Measurements from ENCODE around the gene RASA3.

Gene RASA3

DNA sequence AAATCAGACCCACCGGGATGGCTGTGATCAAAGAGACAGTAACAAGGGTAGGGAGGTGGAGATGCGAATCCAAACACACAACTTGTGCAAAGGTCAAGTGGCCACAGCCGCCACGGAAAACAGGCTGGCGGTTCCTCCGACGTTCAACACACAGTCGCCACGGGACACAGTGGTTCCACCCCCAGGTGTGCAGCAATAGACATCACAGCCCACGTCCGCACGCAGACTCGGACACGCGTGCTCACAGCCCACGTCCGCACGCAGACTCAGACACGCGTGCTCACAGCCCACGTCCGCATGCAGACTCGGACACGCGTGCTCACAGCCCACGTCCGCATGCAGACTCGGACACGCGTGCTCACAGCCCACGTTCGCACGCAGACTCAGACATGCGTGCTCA is 70.1 kb downstream of the RASA3 start:
- TF ChIP-seq, protein P1, sequence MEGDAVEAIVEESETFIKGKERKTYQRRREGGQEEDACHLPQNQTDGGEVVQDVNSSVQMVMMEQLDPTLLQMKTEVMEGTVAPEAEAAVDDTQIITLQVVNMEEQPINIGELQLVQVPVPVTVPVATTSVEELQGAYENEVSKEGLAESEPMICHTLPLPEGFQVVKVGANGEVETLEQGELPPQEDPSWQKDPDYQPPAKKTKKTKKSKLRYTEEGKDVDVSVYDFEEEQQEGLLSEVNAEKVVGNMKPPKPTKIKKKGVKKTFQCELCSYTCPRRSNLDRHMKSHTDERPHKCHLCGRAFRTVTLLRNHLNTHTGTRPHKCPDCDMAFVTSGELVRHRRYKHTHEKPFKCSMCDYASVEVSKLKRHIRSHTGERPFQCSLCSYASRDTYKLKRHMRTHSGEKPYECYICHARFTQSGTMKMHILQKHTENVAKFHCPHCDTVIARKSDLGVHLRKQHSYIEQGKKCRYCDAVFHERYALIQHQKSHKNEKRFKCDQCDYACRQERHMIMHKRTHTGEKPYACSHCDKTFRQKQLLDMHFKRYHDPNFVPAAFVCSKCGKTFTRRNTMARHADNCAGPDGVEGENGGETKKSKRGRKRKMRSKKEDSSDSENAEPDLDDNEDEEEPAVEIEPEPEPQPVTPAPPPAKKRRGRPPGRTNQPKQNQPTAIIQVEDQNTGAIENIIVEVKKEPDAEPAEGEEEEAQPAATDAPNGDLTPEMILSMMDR (IDR thresholded peaks at IDR 0.05; ENCODE audit: low read depth, low read length), result no peak
- DNase-seq (ENCODE audit: extremely low read depth, low read depth), result no peak

- no peak for DNase-seq (ENCODE audit: extremely low read depth, low read depth)
- TF ChIP-seq, protein P1 (IDR thresholded peaks at IDR 0.05; ENCODE audit: low read depth, low read length), result no peak
These were observed 70.7 kb downstream of the RASA3 start for GRCh38 chr13:114061744-114062143.

DNA sequence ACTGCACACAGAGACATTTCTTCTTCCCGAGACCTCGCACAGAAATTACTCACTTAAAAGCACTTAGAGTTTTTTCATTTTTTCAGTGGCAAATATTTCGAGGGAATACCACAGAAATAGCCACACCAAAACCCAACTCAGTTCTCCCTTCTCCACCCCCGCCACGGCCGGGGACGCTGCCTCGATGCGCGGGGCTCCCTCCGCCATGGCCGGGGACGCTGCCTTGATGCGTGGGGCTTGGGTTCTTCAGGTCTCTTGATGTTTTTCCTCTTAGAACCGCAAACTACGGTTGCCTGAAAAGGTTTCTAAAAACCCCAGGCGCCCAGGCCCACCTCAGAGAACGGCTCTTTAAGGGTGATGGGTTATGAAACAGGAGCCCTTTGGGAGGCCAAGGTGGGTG is 71.4 kb downstream of the RASA3 start:
- DNase-seq (ENCODE audit: extremely low read depth, low read depth), result no peak
- TF ChIP-seq, protein P1 (IDR thresholded peaks at IDR 0.05; ENCODE audit: low read depth, low read length), result no peak

- no peak for DNase-seq (ENCODE audit: extremely low read depth, low read depth)
- TF ChIP-seq, protein P1 (IDR thresholded peaks at IDR 0.05; ENCODE audit: low read depth, low read length), result no peak
These were observed 72.2 kb downstream of the RASA3 start for GRCh38 chr13:114059946-114060860.

DNA sequence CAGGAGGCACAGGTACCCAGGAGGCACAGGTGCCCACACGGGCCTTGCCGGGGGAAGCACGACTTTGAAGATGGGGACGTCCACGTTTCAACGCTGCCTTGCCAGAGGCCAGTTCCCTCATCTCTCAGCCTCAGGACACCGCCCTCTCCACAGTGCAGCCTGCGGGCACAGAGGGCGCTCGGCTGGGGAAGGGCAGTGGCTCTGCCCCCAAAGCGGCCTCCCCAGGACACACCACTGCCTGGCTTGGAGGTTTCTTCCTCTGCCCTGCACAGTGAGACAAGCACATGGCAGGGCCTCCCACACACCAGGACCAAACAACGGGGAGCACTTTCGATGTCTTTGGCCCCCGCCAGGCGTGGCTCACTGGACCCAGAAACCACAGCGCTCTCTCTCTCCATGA is 73.0 kb downstream of the RASA3 start:
- no peak for DNase-seq (ENCODE audit: extremely low read depth, low read depth)
- TF ChIP-seq, protein P1 (IDR thresholded peaks at IDR 0.05; ENCODE audit: low read depth, low read length), result no peak

DNA sequence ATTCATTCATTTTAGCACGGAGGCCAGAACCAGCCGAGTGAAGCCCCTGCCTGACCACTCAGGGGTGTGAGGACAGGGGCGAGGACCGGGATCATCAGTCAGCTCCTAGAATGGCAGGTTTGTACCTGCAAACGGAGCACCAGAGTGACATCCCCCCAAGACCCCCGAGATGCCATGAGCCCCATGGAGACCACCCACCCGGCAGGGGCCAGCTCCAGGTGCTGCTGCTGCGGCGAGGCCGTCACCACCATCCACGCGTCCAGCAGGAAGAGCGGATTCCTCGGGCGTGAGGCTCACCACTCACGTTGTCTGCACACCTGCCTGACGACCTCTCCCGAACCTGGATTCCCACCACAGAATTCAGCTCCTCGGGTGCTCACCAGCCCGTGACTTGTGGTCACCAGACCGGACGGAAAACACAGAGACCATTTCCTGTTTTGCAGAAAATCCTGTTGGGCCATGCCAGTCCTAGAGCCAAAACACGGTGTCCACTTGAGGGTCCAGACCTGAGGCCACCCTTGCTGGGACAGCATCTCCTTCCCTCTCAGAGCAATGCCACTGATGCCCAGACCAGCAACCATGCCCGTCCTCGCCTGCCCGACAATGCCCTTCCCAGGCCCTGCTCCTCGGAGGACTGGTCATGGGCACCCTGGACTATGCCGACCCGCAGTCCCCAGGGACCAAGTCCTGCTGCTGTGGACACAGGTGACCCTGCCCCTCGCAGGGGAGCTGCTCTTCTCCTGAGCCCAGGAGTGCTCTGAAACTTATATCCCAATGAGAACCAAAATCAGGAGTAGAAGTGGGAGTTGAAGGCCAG is 74.2 kb downstream of the RASA3 start:
- TF ChIP-seq, protein P1 (IDR thresholded peaks at IDR 0.05; ENCODE audit: low read depth, low read length), result no peak

More for the DNA sequence above, 74.2 kb downstream of the RASA3 start:
- DNase-seq (ENCODE audit: extremely low read depth, low read depth), result no peak

Measured in AG09319 (cell line).